GM12865 (cell line): Measurements from ENCODE around the gene BPI.
"Not testable (repeated sequence)": the region's sequence is repeated elsewhere in the genome, so short reads cannot be mapped to it uniquely, and the experiment has no call there.

ENCODE experiments used
- DNase-seq: peaks from one replicate; pipeline ENCODE4 v3.0.0; 2010; ENCODE audit warnings: low read depth
- H3K4me3 ChIP-seq: 2 replicates; pipeline ENCODE4 v1.5.1; 2011; ENCODE audit warnings: mild to moderate bottlenecking, low read depth, low read length, control low read depth
- TF ChIP-seq, protein P1 (sequence below): IDR thresholded peaks from 2 replicates; pipeline ENCODE4 v1.5.1; 2011; ENCODE audit warnings: low read length, control low read depth, low read depth, inconsistent platforms; ENCODE audit not compliant: insufficient read depth; ENCODE audit errors: missing control alignments

Gene BPI

GRCh38 chr20:38373231-38373867, 69.4 kb downstream of the BPI start:
- DNase-seq: no peak
- H3K4me3 ChIP-seq: no peak overlapping the region
- TF ChIP-seq, protein P1, sequence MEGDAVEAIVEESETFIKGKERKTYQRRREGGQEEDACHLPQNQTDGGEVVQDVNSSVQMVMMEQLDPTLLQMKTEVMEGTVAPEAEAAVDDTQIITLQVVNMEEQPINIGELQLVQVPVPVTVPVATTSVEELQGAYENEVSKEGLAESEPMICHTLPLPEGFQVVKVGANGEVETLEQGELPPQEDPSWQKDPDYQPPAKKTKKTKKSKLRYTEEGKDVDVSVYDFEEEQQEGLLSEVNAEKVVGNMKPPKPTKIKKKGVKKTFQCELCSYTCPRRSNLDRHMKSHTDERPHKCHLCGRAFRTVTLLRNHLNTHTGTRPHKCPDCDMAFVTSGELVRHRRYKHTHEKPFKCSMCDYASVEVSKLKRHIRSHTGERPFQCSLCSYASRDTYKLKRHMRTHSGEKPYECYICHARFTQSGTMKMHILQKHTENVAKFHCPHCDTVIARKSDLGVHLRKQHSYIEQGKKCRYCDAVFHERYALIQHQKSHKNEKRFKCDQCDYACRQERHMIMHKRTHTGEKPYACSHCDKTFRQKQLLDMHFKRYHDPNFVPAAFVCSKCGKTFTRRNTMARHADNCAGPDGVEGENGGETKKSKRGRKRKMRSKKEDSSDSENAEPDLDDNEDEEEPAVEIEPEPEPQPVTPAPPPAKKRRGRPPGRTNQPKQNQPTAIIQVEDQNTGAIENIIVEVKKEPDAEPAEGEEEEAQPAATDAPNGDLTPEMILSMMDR: no peak

DNA sequence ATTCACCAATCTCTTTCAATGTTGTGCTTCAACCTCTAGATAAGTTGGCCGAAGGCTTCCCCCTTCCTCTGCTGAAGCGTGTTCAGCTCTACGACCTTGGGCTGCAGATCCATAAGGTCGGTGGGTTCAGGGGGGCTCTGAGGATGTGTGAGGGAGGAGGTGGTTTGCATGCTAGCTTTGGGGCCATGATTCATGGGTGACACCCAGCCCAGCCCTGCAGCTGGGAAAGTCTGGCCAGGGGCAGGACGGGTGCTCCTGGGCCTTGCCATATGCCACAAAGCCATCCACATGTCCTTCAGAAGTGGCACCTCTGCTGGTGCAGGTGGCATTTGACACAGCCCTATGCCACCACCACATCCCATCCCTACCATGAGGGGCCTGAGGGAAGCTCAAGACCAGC, 69.9 kb downstream of the BPI start:
- no peak overlapping the region for H3K4me3 ChIP-seq
- TF ChIP-seq, protein P1: no peak
- DNase-seq: no peak

DNA sequence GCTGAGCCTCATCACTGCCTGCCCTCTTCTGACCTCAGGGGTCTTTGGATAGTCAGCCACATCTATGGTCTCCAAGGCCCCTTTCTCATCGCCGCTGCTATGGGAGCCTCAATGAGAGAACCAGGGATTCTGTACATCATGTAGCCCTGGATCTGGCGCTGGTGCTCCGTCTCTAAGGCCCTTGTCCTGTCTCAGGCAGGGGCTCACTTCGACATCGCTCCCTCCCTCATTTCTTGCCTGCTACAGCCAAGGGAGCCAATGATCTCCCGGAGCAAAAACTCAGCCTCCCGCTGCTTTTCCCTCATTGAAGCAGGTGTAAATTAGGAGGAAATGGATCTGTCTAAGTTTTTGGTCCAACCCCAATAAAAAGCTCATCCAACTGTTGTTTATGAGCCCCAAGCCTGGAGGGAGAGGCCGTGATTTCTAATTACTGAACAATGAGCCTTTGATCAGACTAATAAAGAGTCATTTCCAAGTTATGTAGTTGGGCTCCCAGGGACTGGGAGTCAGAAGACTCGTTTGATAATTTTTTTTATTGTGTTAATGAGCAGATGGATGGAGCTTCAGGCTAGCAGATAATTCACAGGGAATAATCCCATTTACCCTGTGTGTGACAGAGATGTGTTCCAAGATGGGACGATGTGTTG, 73.2 kb downstream of the BPI start:
- DNase-seq: no peak
- TF ChIP-seq, protein P1: no peak
- H3K4me3 ChIP-seq: no peak overlapping the region

DNA sequence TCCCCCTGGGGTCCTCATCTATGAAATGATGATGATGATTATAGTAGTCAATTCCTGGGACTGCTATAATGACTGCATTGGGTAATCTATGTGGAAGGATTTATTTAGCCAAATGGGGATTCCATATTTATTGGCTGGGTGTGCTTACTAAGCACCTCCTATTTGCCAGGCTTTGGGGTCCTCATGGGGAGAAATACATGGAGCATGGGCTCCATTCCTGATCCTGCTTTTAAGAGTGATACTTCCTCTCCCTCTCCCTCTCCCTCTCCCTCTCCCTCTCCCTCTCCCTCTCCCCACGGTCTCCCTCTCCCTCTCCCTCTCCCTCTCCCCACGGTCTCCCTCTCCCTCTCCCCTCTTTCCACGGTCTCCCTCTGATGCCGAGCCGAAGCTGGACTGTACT, 73.9 kb downstream of the BPI start:
- H3K4me3 ChIP-seq, DNase-seq: not testable (repeated sequence)

- H3K4me3 ChIP-seq: no peak overlapping the region
- TF ChIP-seq, protein P1: no peak
- no peak for DNase-seq
Measured at GRCh38 chr20:38383147-38383546, 79.2 kb downstream of the BPI start.

- TF ChIP-seq, protein P1: no peak
- H3K4me3 ChIP-seq: no peak overlapping the region
- DNase-seq: no peak
Measured at GRCh38 chr20:38386004-38386403, 82.0 kb downstream of the BPI start.

DNA sequence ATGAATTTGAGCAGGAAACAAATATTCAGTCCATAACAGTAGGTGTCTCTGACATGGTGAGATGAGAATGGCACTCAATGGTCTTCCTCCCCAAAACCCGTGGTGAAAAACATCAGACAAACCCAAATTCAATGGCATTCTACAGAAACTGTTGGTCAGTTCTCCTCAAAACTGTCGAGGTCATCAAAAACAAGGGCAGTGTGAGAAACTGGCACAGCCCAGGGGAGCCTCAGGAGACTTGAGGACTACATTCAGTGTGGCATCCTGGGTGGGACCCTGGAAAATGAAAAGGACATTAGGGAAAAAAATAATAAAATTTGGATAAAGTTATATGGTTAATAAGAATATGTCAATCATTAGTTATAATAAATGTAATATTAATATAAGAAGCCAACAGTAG, 82.9 kb downstream of the BPI start:
- DNase-seq: no peak
- H3K4me3 ChIP-seq: no peak overlapping the region
- TF ChIP-seq, protein P1: no peak
